HG02678 (cell line): Measurements from ENCODE around the gene PRKG1.
"Not testable (repeated sequence)": the region's sequence is repeated elsewhere in the genome, so short reads cannot be mapped to it uniquely, and the experiment has no call there.

Experiments
- ATAC-seq: cut with Tn5 transposase; IDR thresholded peaks from one replicate; pipeline ENCODE4 v1.9.1; 2021; ENCODE audit warnings: mild to moderate bottlenecking, moderate library complexity; ENCODE audit not compliant: unreplicated experiment

PRKG1 gene

GRCh38 chr10:52020173-52020572 is 945.9 kb downstream of the PRKG1 start:
- ATAC-seq = no peak

DNA sequence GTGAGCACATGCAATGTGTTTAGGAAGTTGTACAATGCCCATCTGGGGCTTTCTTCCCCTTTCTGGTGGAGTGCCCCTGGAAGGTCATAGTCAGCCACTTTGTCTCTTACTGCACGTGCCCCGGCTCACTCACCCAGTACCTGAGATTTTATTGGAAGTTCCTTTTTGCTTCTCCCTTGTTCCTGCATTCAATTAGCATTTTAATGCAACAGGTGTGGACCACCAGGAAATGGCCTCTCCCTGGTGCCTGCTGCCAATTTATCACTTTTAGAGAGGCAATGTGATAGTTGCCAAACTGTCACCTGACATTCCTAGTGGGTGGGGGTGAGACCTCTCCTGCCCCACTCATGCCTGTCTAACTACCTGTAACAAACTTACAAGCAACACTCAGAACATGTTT is 946.4 kb downstream of the PRKG1 start:
- no peak for ATAC-seq

- no peak for ATAC-seq
Measured at GRCh38 chr10:52027055-52027705, 952.9 kb downstream of the PRKG1 start.

- ATAC-seq = no peak
Measured at GRCh38 chr10:52028523-52028858, 954.2 kb downstream of the PRKG1 start.

- ATAC-seq = no peak
Measured at GRCh38 chr10:52029628-52030027, 955.3 kb downstream of the PRKG1 start.

GRCh38 chr10:52030051-52030790 is 955.9 kb downstream of the PRKG1 start:
- no peak for ATAC-seq

- ATAC-seq = no peak
Measured at GRCh38 chr10:52030975-52031374, 956.7 kb downstream of the PRKG1 start.

DNA sequence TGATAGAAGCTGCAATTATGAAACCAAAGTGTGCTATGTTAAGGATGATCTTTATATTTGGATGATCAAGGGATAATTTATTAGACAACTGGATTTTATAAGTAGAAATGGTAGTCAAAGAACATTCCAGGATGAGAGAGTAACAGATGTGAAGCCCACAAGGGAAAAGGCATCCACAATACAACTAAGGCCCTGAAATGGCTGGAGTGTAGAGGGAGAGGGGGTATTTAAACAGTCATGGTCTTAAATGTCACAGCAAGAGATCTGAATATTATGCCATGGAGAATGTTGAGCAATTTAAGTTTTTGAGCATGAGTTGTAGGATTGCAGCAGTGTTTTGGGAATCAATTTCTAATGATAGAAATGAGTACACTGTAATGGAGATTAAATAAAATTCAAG is 957.5 kb downstream of the PRKG1 start:
- no peak for ATAC-seq

DNA sequence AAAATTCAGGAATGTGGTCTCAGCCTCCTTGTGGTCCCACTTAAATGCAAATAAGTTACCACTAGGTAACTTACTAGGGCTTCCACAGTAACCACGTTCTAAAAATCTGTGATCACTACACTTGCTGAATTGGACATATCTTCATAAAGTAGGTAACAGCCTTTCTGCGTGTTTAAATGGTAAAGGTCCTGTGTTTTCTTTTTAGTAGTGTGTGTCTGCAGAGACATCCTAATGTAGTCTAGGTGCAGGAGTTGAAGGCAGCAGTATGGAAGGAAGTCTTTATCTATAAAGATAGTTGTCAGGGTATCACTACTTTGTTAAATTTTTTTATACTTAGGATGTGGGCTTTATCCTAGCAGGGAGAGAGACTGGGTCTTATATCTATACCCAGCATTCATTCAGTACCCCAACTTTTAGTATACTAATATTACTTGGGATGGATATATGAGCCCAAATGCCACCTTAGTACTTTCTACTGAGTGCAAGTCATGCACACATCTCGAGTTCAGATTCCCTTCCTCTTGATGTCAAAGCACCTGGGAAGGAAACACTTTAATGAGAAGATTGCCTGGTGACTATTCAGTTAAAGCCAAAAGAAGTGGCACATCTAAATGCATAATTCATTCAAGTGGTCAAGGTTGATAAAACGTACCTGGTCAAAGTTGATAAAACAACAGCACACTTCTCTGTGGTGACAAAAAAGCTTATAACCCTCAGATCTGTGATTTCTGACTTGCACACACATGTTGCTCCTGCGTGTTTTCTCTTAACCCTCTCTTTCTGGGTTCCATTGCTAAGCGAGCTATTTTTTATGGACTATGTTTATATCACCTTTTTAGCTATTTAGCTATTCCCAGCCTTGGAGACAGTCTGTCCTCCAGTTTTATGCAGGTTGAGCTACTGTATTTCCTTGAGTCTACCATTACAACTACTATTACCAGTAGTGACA is 958.7 kb downstream of the PRKG1 start:
- ATAC-seq = no peak

GRCh38 chr10:52039002-52039793 is 964.9 kb downstream of the PRKG1 start:
- ATAC-seq = not testable (repeated sequence)

DNA sequence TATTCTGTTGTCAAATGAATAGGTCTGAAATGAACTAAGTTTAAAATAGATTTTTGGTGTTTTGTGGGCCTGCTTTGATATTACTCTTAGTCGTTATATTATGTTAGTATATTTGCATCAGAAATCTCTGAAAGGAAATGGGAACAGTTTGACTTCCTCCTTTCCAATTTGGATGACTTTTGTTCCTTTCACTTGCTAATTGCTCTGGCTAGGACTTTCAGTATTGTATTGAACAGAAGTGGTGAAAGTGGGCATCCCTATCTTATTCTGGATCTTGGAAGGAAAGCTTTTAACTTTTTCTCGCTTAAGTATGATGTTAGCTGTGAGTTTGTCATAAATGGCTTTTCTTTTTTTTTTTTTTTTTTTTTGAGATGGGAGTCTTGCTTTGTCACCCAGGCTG is 966.2 kb downstream of the PRKG1 start:
- no peak for ATAC-seq

DNA sequence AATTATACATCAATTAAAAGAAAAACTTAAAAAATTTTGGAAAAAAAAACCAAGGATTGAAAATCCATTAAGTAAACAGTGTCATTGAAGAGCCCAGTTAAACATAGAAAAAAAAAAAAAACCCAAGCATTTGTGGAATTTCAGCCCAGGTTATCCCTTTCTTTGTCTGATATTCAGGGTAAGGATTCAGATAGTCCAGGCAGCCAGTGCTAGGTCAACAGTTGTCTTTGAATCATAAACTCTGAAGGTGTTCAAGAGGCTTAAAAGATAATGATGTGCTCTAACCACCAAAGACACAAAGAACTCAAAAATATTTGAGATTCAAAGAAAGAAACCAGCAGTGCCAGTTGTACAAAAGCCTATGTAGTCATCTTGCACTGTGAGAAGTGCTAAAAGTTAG is 969.5 kb downstream of the PRKG1 start:
- ATAC-seq = no peak

DNA sequence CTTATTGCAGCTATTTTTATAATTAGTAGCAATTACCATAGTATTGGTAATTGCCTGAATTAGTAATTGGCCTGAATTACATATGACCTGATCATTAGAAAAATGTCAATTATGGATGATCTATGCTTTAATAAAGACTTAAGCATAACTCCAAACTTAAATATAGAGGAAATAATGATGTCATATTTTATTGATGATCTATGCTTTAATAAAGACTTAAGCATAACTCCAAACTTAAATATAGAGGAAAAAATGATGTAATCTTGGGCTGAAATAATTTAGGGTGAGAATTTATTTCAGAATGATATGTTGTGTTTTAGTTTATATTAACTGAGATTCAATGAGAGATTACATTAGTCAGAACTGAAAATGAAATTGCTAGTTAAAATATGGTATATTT is 973.8 kb downstream of the PRKG1 start:
- ATAC-seq = no peak

DNA sequence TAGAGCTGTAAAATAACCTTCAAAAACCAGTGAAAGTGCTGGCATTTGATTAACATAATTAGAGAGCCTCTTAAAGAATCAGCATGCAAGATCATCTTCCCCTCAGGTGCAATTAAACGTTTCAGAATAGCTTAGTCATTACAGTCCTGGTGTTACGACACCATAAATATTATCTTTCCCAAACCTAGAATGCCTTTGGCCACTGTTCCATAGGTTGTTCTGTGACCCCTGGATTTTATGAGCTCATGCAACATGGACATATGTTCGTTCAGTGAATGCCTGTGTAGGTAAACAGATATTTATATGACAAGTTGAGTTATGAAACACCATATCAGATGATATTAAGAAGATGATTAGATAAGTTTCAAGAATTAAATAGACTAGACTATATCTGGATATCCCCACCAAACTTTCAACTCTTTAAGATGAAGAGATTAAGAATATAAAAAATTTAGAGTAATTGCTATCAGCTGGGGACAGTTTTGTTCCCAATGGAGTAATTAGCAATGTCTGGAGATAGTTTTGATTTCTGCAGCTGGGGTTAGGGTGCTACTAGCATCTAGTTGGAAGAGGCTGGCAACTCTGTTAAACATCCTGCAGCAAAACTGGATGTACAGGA is 976.3 kb downstream of the PRKG1 start:
- ATAC-seq = no peak

DNA sequence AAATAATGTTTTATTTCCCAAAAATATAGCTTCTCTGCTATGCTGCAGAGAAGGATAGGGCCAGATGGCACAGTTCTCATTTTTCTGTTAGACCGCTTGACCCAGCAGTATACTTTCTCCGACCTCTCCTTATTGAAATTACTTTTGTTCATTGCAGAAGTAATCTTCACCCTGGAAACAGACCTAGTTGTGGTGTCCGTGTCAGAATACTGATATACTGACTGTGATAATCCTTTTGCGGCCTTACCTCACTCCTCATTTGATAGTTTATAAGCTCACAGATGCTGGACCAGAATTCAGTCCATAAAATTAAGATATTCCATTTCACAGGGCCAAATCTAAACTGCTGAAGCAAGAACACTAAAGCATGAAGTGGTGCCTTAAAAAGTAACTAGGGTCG is 979.2 kb downstream of the PRKG1 start:
- no peak for ATAC-seq

- no peak for ATAC-seq
Measured at GRCh38 chr10:52056291-52056690, 982.0 kb downstream of the PRKG1 start.

DNA sequence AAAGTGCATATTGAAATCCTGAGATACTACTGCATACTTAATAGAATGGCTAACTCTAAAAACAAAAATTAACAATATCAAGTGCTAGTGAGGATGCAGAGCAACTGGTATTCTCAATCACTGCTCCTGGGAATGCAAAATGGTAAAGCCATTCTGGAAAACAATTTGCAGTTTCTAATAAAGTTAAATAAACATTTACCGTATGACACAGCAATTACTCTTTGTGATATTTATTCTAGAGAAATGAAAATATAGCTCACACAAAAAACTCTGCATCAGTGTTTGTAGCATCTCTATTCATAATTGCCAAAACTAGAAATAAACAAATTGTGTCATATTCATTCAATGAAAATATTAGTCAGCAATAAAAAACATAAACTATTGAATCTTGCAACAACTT is 984.8 kb downstream of the PRKG1 start:
- no peak for ATAC-seq

GRCh38 chr10:52063159-52063558 is 988.9 kb downstream of the PRKG1 start:
- ATAC-seq = no peak

DNA sequence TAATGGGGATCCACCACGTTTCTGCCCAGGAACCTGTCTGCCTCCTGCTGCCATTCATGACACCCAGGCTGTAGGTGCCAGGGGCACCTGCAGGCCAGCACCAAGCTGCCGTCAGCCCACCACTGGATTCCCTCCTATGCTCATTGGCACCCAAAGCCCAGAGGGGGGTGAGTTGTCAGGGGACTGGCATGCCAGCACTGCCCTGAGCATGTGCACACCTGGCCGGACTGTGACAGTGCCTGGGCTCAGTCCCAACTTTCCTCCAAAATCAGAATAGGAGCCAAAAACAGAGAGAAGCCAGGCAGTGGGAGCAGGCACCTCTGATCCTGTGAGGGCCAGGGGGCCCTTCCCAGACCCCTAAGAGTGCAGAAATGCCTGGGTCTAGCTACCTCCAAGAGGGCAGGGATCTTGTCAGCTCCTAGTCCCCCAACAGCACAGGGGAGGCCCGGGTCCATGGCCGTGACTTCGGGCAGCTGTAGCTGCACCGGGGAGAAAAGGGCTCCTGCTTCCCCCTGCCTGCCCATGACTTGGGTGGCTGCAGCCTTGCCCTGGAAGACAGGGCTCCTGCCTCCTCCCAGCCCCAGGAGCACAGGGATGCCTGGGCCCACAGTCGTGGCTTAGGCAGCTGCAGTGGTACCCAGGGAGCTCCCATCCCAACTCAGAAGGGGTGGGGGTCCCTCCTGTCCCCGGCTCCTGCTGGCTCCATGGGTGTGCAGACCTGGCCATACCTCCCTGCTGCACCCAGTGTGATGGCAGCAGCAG is 990.0 kb downstream of the PRKG1 start:
- ATAC-seq = no peak

- ATAC-seq = no peak
Measured at GRCh38 chr10:52066383-52066782, 992.1 kb downstream of the PRKG1 start.
